Globus pallidus (tissue), 1 donor: ENCODE results near the gene LRRC8D.

Experiments used
- DNase-seq: peaks from one replicate; pipeline ENCODE4 v3.0.0-alpha.2; 2015; ENCODE audit warnings: low spot score

The LRRC8D gene

DNA sequence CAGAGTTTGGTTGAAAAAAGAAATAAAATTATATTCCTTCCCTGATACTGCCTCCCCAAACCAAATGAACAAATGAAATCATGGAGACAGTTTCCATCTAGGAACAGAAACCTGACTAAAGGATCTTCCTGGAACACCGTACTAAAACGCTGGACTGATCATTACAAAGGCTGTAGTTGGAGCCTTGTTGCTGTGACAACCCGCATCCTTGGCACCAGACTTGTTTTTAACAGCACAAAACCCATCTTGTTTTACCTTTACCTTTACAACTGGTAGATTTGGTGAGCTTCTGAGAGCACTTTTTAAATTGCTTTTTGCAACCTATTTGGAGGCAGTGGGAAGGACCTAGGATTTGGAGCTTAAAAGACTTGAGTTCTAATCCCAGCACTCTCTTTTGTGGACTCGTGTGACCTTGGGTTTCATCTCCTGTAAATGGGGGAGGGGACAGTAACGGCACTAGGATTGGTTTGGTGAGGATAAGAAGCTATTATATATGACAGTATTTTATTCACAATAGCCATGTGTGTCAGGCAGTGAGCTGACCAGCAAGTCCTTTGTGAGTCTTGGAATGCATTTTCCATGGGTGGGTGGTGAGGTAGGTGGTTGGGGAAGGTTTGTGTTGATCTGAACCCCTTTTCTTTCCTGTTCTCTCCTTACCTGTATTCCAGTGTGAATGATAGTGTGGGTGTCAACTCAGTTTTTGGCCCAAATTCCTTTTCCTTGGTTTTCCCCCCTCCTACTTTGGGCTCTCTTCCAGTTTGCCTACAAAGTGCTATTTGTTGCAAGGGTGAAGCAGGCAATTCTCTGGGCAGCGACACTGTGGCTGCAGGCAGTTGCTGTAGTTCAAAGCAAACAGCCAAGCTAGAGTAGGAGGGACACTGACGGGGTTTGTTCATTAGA, 12.6 kb downstream of the LRRC8D start:
- peak; percentile 95 for DNase-seq

DNA sequence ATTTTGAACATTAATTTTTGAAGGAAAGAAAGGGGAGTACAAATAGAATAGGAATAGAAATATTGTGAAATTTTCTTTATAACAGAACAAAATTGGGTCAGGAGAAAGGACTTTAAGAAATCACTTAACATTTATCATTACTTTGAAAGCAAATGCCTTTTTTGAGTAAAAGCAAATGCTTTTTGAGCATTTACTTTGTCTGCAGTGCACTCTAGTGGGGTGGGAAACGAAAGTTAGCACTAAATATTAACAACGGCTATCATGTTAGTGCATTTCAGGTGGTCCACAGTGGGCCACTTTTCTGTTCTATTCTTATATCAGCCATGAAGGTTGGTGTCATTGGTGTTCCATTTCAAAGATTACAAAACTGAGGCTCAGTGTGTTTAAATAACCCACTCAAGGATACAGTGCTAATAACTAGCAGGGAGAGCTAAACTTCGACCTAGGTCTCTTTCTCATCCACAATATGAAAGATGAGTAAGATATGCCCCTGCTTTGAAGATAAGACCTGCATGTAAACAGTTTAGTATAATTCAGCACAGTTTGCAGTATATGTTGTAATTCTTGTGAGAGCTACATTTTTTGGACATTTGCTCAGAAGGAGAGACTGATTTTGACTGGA, 13.4 kb downstream of the LRRC8D start:
- no peak for DNase-seq

DNA sequence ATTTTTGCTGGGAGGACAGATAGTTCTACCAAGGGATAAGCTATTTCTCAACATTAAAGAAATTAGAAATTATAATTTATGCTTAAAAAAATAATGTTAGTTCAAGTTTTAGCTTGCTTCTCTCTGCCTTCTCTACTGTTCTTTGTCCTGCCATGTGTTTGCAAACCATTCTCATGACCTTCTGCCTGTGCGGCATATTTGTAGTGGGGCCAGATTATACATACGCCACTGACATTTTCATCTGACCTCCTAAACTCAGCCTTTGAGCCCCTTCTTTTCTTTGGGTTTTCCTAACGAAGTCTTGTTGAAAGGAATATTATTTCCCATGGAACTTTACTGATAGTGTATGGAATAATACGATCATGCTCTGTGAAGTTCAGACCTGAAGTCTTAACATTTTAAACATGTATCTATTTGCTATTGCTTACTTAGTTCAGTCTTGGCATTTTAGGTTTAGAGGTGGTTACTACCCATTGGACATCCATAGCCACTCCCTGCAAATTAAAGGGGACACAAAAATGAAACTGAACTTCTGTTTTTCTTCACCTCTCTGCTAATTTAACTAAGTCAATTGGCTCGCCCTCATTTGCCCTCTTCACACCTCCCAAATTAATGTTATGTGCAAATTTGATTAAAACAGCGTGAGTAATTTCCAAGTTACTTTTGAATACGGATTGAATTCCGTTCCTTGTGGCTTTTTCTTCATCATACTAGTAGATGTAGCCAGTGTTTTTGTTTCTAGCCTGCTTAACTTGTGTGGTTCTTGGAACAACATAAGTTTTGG, 15.6 kb downstream of the LRRC8D start:
- DNase-seq: no peak

DNA sequence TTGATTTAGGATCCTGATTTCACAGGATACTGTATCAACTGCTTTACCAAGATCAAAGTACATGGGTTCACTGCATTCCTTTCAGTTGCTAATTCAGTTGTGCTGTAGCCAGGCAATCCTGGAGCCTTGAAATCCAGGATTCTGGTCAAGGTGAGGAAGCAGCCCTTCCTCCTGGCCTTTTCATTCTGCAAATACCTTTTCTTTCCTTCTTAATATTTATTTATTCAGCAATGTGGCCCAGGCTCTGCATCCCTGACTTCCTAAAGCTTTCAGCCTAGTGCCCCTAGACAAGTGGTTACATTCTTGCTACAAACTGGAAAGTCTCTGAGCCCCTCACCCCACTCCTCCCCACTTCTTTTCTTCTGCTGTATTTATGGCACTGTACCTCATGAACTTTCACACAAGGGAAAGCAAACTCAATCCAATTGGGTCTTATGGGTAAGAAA, 16.2 kb downstream of the LRRC8D start:
- no peak for DNase-seq

DNA sequence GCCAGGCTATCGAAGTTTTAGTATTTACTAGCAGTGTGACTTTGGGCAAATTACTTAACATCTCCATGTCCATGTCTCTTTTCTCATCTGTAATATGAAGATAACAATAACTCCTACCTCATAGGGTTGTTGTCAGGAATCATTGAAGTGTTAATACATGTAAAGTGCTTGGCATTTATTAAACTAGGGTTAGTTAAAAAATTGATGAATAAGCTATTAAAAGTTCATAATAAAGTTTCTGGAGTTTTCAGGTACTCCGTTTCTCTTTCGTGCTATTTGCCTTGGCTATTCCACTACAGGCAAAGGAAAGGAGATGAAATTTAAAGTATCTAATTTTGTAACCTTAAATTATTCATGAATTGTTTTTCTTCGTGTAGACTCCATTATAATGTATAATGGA, 16.7 kb downstream of the LRRC8D start:
- no peak for DNase-seq

DNA sequence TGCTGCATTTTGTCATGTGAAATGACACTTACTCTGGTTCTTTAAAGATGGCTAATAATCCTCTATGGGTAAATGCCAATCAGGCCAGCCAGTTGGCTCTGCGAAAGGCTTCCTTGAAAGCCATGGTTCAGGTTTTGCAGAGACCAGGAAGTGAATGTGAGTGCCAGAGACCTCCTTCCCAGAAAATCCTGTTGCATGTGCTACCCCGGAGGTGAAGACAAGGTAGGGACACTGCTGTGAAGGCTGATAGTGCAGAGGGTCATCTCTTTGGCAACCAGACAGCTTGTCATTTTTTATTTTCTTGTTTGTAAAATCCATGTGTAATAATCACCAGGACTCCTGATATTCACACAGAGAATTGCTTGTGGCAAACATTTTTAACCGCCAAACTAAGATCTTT, 18.7 kb downstream of the LRRC8D start:
- no peak for DNase-seq

DNA sequence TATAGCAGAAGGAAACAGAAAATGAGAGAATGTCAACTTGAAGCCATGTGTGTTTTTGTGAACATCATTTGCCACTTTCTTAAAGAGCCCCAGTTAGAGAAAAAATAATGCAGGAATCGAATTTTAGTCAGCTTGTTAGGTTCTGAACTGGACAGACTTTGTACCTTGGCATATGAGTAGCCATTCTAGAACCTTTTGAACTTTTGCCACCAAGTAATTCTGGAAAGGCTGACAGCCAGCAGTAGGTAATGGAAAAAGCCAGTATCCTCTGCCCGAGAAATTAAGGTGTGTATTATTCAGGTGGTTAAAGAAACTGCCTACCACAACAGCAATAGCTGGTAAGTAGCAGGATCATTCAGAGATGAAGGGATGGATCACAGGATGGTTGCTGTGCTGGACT, 20.7 kb downstream of the LRRC8D start:
- DNase-seq: no peak

DNA sequence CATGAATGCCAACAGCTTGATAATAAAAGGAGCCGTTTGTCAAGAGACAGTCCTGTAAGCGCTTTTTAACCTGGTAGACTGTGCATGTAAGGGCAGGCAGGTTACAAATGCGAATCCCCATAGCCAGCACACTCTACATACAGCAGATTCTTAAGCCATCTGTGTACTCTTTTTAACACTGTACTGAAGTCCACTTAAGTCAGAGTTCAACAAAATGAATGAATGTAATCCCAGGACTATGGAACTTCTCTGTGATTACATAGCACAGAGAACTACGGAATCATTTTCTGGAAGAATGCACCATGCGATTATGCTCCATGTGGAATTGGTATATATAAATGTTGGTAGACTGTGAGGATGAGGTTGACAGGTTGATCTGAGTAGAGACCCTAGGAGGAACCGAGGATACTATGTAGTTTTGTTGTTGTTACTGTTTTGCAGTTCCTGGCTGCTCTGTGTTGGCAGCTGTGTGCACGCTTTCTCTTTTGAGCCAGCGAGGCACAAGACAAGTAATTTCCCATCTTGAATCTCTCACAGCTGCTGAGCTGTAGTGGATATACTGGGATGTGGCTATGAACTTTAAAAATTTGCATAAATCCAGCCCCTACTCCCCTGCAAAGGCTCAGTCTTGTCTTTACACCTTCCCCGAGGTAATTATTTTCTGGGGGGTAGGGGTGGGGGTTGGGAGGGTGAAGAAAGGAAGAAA, 21.9 kb downstream of the LRRC8D start:
- peak; percentile 59 for DNase-seq

DNA sequence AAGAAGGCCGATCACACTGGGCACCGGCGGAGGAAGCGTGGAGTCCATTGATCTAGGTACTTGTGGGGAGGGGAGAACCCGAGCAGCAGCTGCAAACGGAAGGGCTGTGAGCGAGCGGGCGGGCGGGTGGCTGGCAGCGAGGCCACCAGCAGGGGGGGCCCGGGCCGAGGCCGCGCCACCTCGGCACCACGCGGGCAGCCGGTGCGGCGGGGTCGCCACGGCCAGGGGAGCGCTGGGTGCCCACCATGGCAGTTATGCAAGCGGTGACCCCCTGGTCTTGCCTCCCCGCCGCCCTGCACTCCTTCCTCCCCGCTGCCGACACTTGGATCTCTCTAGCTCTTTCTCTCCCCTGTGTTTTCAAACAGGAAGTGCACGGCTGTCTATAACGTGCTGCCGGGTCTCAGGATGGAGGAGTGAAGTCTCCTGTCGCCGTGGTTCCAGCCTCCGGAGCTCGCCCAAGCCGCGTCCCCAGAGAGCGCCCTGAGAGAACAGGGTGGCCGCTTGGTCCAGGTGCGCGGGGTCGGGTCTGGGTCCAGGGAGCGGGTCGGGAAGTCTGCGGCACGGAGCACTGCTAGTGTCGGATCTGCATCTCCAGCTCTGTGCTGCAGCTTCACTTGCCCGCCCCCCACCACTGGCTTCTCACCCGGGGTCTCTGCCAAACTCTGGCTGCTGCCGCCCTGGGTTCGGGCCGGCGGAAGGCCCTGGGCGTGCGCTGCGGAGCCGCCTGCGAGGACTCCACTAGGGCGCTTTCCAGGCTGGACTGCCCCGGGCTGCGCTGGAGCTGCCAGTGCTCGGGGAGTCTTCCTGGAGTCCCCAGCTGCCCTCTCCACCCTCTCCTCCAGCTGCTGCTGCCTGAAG, 22.7 kb downstream of the LRRC8D start:
- peak; percentile 84 for DNase-seq

DNA sequence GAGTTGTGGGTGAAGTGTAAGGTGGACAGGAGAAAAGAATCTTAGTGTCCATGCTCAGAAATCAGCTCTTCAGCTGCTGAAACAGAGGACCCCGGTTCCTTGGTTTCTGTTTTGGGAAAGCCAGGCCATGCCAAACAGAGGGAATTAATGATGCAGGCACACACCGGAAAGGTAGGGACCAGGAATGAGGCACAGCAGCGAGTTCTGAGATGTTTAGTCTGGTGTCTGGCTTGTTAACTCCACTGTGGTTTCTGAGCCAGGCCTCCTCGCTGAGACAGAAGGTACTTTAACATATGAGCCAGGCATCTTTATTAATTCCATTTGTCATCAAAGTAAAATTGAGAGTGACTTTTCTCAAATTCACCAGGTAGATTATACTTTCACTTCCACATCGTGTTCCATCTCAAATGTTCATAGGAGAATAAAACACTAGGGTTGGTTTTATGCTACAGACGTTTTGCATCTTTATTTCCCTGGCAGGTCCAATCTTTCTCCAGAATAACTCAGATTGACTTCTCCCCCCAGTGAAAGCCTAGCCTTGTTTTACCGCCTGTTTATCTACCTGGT, 23.5 kb downstream of the LRRC8D start:
- no peak for DNase-seq

DNA sequence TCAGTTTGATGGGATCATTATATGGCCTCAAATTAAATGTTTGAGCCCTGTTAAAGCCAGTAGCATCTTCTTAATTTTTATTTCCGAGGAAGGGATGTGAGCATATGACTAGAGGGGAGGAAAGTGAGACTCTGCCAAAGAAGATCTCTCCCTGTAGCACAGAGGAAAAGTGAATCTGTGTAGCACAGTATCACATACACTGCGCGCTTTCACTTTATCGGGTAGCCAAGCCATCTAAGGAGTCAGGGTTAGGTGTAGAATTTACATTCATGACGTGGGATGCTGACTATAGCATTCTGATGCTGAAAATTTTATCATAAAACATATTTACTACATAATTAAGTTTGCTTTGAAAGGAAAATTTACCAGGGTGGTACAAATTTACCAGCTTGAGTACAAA, 24.0 kb downstream of the LRRC8D start:
- DNase-seq: no peak

DNA sequence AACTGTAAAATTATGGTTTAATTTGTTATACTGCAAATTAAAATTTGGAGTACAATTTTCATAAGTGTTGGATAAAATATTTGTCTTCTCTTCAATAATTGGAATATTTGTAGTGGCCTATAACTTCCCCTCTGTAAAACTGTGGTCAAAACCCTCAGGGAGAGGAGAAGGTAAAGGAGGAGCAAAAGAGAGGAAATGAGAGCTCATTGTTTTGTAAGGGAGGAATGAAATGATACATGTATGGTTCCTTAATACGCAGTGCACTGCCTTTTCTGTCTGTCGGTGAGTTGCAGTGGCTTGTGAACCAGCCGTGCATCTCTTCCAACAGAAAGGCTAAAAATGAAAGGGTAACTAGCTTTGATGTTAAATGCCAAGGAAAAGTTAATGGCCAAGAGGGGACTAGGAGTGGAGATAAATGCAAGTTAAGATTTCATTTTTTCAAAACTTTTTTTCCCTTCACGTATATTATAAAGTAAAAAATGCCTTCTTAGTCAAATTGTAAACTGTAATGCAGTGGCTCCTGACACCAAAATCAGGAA, 26.4 kb downstream of the LRRC8D start:
- no peak for DNase-seq

DNA sequence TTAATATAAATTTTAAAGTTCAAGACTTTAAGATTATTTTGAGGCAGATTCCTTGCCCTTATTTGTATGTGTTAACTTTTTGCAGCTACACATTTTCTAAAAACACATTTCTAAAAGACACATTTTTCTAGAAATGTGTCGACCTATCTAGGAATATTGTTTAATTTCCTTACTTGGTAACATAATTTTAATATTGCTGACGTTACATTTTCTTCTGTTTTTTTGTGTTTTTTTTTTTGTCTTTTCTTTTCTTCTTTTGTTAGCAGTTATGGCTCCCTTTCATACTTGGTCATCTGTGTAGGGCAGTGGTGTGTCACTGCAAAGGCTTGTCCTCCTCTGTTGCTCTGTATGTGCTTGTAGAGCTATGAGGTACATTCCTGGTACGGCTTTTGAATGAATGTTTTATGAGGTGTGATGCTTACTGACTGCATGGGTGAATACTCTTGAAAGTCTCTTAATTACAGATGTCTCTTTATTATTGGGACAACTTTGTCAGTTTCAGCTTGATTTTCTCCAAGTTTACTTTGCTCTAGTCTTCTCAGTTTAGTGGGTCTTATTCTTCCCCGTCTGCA, 30.1 kb downstream of the LRRC8D start:
- no peak for DNase-seq

DNA sequence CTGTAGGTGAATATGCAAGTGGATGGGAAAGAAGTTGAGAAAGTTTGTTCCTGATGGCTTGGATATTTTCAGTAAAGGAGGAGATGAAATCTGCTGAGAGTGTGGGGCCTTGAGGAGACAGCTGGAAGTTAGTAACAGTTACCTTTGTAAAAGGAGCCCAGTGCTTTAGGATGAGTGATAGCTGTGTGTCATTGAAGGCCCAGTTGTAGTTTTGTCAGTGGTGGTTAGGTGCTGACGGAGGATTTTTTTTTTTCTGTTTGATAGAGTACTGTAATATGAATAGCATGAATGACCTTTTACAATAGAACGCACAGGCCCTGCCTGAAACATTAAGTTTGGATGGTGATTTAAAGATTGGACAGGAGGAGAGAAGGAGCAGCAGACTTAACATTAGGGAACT, 33.3 kb downstream of the LRRC8D start:
- no peak for DNase-seq

DNA sequence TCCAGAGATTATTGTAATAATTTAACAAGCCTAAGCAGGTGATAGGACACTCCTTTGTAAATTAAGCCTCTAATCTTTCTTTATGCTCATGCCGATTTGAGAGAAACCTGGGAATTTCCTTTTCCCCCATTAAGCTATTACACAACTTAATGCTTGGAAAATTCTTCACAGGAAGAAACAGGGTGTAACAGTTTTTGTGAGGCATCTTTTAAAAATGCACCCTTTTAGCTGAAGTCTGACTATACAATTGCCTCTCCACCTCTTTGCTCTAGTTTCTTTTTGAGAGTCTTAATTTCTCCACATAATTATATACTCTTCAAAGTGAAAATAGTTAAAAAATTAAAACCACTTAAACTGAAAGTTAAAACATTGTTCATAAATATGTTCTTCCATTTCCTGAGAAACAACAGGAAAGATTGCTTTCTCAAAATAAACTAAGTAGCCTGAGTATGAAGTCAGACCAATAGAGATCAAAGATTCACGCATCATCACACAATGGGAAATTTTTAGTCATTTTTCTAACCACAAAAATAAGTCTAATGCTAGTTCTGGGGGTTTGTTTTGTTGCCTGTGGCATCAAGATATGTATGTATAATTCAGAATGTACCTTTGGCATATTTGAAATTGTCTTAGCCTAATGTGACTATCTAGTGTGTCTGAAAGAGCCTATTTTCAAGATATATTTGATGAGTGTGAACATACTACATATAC, 34.7 kb downstream of the LRRC8D start:
- DNase-seq: no peak

DNA sequence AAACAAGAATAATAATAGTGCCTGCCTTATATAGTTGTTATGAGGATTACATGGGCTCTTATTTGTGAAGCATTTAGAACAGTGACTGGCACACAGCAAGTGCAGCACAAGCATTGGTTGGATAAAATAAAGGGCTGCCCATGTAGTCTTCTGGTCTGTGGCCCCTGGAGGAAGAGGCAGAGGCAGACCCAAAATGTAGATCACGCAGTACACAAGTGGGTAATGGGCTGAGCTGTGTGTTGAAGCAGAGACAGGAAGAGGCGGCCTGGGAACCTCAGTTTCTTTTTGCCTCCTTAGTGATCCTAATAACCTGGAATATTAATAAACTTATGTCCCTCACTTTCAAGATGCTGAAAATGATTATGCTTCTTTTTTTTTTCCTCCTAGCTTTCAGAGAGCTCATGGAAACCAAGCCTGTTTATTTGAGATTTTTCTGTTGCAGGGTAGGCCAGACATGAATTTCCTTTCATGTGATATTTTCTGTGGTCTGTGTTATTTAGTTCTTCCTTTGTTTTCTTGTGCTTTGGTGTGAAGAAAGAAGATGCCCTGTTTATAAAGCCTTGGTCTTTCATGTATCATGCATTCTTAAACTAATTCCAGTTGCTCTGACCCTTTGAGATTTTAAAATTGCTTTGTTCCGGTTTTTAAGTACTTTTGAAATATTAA, 42.5 kb downstream of the LRRC8D start:
- DNase-seq: no peak

DNA sequence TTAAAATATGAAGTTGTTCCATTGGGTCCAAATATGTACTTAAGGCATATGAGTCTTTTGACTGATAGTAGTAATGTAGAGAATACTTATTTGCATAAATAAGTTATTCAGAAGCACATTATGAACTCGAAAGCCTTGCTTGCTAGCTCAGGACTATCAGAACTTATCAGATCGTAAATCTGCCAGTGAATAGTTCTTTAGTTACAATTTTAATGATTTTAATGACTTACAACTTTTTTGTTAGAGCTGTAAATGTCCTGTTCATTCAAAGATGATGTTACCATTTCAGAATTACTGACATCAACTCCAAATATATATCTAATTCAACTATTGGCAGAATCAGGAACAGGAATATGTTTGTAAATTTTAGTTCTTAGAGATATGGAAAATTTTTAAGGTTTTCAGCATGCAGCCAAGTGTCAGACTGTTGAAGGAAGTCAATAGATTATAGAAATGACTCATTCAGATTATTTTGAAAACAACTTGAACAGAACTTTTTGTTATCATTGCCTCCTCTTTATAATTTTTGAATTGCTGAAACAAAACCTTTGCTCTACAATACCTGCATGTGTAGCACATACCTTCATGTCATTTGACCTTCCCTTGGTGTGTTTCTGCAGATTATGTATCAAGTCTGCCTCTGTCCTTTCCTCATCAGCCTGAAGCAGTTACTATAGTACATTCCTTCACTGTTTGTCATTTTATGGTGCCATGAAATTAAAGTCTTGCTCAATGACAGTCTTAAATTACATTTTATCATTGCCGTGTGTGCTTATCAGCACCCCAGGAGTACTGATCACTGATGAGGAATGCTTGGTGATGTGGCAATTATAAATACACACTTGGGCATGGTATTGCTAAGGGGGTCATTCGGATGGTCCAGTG, 44.9 kb downstream of the LRRC8D start:
- DNase-seq: no peak

DNA sequence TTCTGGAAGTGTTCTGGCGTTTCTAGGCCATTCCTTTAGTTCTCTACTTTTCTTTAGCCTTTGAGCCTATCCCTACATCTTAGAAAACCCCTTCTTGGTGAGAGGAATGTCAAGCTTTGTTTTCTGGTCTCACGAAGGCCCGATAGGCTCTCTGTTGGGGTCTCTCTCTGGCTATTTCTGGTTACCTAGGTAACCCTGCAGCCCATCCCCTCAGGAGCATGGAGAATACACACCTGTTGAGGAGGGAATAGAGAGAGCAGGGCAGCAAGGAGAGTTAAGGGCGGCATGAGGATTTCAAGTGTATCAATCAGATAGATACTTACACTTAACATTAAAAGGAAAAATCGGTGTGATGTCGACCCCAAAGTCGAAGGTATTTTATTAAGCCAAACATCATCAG, 45.7 kb downstream of the LRRC8D start:
- DNase-seq: no peak
